HL-60 (cell line): ENCODE data around the gene NDUFB2.
"Not testable (repeated sequence)": the region's sequence is repeated elsewhere in the genome, so short reads cannot be mapped to it uniquely, and the experiment has no call there.

ENCODE experiments used
- DNase-seq, 2 experiments: peaks; one replicate each; pipeline ENCODE4 v3.0.0-alpha.2; 2010 to 2020; ENCODE audit warnings: low read depth in 1 of 2, low spot score in 1 of 2
- H3K27ac ChIP-seq: fragments of 250-450 bp; sonication (Bioruptor Pico); replicated peaks from 2 replicates; pipeline ENCODE4 v1.5.1; 2020; ENCODE audit warnings: mild to moderate bottlenecking, moderate library complexity
- H3K27me3 ChIP-seq: fragments of 250-450 bp; sonication (Bioruptor Pico); 2 replicates; pipeline ENCODE4 v1.5.1; 2021; ENCODE audit warnings: mild to moderate bottlenecking, moderate library complexity; ENCODE audit not compliant: insufficient read depth, poor library complexity, severe bottlenecking
- H3K4me3 ChIP-seq: replicated peaks from 2 replicates; pipeline ENCODE4 v1.5.1; 2011; ENCODE audit warnings: mild to moderate bottlenecking, control low read depth, low read length; ENCODE audit not compliant: insufficient read depth
- GABPA ChIP-seq: IDR thresholded peaks from 2 replicates; pipeline ENCODE4 v1.6.1; 2012; ENCODE audit warnings: low read depth
- POLR2AphosphoS5 ChIP-seq: IDR thresholded peaks from 2 replicates; pipeline ENCODE4 v1.6.1; 2012; ENCODE audit warnings: low read depth
- SPI1 ChIP-seq: IDR thresholded peaks from 2 replicates; pipeline ENCODE4 v1.6.1; 2012; ENCODE audit warnings: low read depth, mild to moderate bottlenecking, borderline replicate concordance
- TF ChIP-seq, protein P1 (sequence below): IDR thresholded peaks from one replicate; pipeline ENCODE4 v1.5.1; 2011; ENCODE audit warnings: low read length, control low read depth, inconsistent platforms; ENCODE audit not compliant: insufficient read depth
- TF ChIP-seq, protein P2 (sequence below): IDR thresholded peaks from 2 replicates; pipeline ENCODE4 v1.6.1; 2012; ENCODE audit warnings: low read depth; ENCODE audit not compliant: insufficient replicate concordance

Gene NDUFB2

DNA sequence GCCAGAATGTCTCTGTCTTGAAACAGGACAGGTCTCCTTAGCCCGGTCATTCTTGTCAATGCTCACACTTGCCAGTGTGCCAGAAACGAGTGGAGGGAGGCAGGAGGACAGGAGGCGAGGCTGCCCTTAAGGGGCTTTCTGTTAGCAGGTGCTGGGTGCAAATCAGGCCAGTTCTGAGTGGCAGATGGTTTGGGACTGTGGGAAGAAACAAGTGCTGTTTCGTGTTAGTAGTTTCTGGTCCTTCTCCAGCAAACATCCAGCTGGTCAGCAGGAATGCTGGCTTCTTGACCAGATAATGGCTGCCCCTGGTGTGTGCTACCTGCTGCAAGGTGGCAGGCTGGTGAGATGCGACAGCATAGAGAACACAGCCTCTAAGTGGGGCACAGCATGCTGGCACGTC lies 8.2 kb upstream of the NDUFB2 start:
- DNase-seq, result no peak
- TF ChIP-seq, protein P1, sequence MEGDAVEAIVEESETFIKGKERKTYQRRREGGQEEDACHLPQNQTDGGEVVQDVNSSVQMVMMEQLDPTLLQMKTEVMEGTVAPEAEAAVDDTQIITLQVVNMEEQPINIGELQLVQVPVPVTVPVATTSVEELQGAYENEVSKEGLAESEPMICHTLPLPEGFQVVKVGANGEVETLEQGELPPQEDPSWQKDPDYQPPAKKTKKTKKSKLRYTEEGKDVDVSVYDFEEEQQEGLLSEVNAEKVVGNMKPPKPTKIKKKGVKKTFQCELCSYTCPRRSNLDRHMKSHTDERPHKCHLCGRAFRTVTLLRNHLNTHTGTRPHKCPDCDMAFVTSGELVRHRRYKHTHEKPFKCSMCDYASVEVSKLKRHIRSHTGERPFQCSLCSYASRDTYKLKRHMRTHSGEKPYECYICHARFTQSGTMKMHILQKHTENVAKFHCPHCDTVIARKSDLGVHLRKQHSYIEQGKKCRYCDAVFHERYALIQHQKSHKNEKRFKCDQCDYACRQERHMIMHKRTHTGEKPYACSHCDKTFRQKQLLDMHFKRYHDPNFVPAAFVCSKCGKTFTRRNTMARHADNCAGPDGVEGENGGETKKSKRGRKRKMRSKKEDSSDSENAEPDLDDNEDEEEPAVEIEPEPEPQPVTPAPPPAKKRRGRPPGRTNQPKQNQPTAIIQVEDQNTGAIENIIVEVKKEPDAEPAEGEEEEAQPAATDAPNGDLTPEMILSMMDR, result no peak
- TF ChIP-seq, protein P2, sequence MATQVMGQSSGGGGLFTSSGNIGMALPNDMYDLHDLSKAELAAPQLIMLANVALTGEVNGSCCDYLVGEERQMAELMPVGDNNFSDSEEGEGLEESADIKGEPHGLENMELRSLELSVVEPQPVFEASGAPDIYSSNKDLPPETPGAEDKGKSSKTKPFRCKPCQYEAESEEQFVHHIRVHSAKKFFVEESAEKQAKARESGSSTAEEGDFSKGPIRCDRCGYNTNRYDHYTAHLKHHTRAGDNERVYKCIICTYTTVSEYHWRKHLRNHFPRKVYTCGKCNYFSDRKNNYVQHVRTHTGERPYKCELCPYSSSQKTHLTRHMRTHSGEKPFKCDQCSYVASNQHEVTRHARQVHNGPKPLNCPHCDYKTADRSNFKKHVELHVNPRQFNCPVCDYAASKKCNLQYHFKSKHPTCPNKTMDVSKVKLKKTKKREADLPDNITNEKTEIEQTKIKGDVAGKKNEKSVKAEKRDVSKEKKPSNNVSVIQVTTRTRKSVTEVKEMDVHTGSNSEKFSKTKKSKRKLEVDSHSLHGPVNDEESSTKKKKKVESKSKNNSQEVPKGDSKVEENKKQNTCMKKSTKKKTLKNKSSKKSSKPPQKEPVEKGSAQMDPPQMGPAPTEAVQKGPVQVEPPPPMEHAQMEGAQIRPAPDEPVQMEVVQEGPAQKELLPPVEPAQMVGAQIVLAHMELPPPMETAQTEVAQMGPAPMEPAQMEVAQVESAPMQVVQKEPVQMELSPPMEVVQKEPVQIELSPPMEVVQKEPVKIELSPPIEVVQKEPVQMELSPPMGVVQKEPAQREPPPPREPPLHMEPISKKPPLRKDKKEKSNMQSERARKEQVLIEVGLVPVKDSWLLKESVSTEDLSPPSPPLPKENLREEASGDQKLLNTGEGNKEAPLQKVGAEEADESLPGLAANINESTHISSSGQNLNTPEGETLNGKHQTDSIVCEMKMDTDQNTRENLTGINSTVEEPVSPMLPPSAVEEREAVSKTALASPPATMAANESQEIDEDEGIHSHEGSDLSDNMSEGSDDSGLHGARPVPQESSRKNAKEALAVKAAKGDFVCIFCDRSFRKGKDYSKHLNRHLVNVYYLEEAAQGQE, result no peak
- TF ChIP-seq SPI1, result no peak
- Histone ChIP-seq H3K27me3 (no peaks in the 10 kb centered on the region), H3K4me3 (no peak overlapping the region), H3K27ac (no peak overlapping the region)

DNA sequence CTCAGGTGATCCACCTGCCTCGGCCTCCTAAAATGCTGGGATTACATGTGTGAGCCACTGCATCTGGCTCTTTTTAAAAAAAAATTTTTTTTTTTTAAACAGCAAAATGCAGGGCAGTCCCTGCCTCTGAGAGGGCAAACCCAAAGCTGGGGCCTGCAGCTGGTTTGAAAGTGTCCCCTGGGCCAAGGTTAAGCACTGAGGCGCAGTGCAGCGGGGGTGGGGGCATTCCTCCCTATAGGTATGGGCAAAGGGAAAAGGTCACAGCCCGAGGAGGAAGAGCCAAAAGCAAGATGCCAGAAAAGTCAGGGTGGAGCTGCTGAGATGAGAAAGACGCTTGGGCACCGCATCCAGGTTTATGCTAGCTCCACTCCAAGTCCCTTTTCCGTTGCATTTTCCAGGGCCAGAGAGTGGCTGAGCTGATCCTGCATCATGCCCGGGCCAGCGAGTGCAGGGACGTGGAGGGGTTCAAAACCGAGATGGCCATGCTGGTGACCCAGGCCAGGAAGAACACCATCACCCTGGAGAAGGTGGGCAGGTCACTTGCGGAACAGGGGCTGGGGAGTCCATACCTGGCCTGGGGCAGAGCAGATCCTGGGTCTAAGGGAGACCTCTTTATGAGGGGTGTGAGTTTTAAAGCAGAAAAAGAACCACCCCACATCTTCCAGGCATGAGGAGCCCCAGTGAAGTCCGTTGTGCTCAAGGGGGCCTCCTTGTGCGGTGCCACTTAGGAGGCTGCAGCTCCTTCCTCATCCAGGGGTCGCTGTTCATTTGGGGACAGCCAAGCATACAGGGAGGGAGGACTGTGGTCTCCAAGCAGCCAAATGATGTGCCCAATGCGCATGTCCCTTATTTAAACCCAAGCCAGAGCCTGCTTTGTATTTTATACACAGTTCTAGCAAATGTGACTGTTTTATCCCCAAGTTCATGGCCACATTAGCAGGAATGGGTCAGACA lies 7.0 kb upstream of the NDUFB2 start:
- Histone ChIP-seq H3K4me3 (no peak overlapping the region), H3K27me3 (no peaks in the 10 kb centered on the region), H3K27ac (no peak overlapping the region)
- no peak for TF ChIP-seq GABPA
- TF ChIP-seq POLR2AphosphoS5, result no peak
- no peak for TF ChIP-seq SPI1
- TF ChIP-seq, protein P2, result no peak
- TF ChIP-seq, protein P1, result no peak
- no peak for DNase-seq

DNA sequence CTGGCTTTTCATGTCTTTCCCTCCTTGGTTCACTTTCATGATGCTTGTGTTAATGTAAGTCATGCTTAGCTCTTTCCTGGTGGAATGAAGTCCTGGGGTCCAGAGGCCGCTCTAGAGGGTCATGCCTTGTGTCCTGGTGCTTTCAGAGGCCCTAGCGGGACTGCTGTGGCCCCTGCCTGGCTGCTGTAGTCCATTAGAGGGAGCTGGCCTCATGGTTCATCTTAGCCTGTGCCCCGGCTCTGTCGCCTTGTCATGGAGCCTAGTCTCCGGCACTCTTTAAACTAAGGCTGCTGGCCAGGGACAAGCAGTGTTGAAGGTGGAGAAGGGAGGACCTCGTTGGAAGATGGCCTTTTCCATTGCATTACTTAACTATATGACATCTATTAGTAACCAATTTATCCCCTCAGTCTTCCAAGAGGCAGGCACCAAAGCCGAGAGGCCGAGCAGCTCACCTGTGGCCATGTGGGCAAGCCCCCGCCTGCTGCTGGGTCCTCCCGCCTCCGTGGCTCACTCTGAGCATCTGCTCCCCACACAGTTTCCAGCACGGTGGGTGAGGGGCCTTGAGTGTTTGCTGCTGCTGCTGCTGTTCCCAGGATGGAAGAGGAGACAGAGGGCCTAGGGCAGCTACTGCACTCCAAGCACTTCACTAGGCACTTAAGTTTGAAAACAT lies 5.0 kb upstream of the NDUFB2 start:
- Histone ChIP-seq H3K27me3 (no peaks in the 10 kb centered on the region), H3K27ac (no peak overlapping the region), H3K4me3 (no peak overlapping the region)
- no peak for DNase-seq
- no peak for TF ChIP-seq GABPA
- TF ChIP-seq SPI1, result no peak
- no peak for TF ChIP-seq POLR2AphosphoS5
- TF ChIP-seq, protein P1, result no peak
- TF ChIP-seq, protein P2, result no peak

DNA sequence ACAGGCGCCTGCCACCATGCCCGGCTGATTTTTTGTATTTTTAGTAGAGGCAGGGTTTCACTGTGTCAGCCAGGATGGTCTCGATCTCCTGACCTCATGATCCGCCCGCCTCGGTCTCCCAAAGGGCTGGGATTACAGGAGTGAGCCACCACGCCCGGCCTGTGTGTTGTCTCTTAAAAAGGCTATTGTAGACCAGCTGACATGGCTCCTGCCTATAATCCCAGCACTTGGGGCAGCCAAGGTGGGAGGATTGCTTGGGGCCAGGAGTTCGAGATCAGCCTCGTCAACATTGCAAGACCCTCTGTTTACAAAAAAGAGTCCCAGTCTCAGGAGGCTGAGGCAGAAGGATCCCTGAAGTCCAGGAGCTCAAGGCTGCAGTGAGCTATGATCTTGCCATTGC lies 2.7 kb upstream of the NDUFB2 start:
- not testable (repeated sequence) for DNase-seq, H3K27me3 ChIP-seq, H3K27ac ChIP-seq, H3K4me3 ChIP-seq
